Measurements from ENCODE around the gene ASIC5.

DNA sequence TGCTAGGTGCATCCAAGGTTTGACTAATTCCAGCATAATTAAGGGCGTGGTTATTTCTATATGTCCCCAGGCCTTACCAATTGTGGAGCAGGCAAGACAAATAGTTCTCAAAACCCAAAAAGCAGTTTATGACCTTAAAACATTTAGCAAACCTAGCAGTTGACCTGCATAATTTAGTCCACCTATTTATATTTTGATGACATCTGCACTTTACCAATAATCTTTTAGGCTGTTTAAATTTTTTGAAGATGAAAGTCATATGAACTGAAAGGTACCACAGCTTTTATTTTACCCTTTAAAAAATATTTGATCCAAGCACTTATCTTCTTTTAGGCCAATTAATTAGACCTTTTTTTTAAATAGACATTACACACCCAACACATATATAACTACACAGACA is 9.8 kb upstream of the ASIC5 start:
- TF ChIP-seq CTCF (conservative IDR thresholded peaks at IDR 0.05 in 1 of 2, IDR thresholded peaks at IDR 0.05 in 1 of 2; ENCODE audit: low read depth in 1 of 2, low read length in 2 of 2) (no peak), EZH2 (IDR thresholded peaks at IDR 0.05; ENCODE audit: low read length, missing control alignments) (no peak)

Data from fibroblast of lung (primary cell).